HuH-7 (cell line): Measurements from ENCODE around the gene NUP50.

Experiments used
- DNase-seq: peaks from one replicate; pipeline ENCODE4 v3.0.0; 2011; ENCODE audit warnings: low spot score

The NUP50 gene

DNA sequence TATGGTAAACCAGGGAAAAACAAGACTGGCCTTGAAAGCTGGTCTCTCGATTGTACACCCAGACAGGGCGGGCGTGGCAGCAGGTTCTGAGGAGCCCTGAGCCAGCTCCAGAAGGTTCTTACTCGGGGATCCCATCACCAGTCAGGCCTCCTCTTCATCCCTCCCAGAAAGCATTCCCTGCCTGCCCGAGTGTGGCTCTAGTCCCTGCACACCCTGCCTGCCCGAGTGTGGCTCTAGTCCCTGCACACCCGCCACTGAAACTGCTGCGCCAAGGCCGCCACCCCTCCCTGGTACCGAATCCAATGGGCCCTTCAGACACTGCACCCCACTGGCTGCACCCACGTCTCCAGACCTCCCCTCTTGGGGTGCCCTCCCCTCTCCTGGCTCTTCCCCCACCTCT lies 46.9 kb downstream of the NUP50 start:
- DNase-seq: no peak

DNA sequence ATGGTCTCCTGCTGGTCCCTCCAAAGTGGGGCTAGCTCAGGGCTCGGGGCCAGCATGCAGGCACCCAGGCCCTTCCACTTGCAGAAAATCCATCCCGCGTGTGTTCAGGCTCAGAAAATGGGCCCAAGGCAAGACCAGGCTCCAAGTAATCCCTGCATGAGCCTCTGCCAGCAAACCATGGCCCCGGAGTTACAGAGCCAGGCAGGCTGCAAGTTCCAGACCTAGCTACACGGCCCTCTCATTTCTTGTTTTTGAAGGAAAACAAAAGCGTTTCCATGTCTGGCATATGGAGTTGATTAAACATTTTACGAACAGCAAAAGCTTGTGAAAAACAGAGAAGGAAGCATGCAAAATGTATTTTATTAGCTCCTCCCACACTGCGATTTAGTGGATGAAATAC lies 47.3 kb downstream of the NUP50 start:
- no peak for DNase-seq

DNA sequence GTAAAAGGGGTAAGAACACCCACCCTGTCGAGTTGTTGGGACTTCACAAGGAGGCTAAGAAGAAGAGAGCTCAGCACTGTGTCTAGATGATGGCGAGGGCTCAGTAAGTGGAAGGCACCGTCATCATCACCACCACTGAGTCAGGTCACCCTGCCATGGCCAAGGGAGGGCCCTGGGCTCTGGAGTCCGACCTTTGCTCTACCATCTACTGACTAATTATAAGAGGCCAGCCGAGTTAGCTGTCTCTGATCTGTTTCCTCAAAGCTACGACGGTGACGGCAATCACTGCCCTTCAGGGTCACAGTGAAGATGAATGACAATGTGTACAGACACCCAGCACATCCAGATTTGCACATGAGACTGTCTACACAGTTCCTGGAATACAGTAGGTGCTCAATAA lies 47.7 kb downstream of the NUP50 start:
- DNase-seq: no peak

DNA sequence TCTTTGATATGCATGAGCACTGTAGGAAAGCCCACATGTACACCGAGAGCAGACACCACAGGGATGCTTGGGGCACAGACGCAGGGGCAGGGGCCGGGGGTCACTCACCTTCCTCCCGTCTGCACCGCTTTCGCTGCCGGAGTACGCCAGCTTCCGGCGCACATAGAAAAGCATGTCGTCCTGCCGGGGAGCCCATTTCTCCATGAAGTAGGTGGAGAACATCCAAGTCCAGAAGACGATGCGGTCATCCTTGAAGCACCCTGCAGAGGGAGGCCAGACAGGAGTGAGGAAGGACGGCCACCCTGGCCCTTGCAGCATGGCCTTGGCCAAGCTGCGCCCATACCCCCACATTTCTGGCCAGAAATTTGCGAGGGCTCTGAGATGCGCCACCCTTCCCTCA lies 48.1 kb downstream of the NUP50 start:
- DNase-seq: no peak

DNA sequence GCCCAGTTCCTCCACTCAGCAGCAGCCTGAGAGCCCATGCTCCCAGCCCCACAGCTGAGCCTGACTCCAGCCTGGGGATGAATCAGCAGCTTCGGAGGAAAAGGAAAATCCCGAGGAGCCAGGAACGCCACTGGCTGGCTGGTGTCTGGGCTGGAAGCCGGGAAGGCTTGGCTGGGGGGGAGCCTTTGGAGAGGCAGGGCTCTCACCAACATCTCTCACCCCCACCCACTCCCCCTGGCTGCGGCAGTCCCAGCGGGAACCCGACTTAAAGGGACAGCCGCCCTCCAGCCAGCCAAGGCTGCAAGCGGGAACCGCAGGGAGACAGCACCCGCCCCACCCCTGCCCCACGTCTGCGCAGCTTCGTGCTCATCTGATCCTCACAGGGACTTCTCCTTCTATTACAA lies 48.6 kb downstream of the NUP50 start:
- no peak for DNase-seq

DNA sequence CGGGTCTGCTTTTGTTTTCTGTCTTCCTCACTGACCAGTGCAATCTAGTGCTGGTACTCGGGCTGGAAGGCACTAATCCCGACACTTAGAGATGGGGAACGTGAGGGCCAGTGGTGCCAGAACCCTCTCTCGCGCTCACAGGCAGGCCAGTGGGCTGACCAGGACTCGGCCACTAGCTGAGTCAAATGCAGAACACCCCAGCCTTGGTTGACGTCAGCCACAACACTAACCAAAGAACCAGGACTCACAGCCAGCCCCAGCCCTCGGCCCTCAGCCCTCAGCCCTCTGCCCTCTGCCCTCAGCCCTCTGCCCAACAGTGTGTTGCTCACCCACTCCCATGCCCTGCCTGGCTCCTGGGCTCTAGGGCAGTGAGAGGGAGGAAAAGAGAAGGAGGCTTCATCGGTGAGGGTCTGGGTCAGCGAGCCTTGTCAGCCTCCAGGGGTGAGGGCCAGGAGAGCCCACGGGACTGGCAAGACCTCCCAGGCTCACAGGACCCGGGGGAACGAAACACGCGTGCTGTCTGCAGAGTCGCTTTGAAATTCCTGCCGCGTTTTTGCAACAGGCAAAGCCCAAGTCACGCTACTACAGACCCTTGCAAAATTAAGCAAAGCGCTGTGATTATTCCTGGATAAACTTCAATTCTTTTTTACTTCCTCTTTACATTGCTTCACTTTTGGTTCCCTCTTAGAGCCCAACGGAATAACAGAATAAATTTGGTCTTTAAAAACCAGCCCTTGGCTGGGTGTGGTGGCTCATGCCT lies 49.4 kb downstream of the NUP50 start:
- DNase-seq: no peak

DNA sequence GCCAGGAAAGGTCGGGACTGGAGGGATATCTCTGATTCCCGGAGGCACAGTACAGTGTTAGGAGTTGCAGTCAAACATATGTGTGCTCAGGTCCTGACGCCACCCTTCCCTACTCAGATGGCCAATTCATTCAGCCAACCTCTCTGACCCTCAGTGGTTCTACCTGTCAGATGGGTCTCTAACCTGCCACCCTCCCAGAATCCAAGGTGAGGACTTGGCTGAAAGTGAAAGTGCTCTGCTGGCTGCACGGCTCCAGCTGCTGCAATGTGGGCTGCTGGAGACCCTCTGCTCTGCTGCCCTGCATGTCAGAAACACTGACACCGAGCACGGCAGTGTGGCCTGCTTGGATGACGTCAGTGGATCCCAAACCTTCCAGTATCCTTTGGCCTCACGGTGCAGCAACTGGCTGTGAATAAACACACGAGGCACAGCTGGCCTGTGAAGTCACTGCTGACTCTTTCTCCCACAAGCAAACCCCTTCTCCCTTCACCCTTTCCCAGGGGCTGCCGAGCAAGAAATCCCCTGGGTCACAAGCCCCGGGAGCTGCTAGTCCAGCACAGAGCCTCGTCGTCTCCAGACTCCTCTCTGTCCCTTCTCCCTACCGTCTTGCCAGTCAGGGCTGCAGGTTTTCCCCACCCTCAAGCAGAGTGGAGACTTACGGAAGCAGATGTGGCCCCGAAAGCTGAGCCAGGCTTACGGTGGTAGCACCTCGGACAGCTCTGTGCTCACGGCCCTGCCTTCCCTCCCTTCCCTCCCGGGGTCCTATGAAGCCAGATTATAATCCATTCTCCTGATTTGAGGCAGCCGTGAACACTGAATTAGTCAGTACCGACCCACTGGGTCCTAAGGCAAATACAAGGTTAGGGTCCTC lies 52.6 kb downstream of the NUP50 start:
- no peak for DNase-seq

DNA sequence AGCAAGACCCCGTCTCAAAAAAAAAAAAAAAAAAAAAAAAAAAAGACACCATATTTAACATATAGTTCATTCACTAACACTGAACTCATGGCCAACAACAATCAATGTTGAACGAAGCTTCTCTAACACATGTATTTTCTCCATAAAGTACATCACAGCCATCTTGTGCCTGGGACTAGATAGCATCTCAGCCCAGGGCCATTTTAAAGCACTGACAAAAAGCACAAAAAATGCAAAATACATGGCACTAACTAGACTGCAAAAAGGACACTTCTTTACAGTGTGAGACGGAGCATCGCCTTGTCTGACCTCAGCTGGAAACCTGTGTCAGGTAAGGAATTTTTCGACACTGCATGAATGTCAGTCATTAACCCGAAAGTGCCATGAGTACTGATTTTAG lies 53.6 kb downstream of the NUP50 start:
- DNase-seq: no peak

DNA sequence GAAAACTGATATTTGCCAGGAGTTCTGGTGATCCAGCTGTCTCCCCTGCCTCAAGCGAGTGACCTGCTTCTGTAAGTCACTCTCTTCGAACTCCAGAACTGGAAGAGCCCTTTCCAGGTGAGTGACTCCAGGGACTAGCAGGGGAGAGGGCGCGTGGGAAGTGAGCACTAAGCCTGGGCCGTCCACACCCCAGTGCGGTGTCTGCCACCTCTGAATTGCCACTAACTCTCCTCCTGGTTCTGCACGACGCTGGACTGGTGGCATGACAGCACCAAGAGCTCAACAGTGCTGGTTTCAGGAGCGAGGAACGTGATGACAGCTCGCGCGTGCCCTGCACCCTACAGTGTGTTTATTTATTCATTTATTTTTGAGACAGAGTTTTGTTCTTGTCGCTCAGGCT lies 54.1 kb downstream of the NUP50 start:
- no peak for DNase-seq

DNA sequence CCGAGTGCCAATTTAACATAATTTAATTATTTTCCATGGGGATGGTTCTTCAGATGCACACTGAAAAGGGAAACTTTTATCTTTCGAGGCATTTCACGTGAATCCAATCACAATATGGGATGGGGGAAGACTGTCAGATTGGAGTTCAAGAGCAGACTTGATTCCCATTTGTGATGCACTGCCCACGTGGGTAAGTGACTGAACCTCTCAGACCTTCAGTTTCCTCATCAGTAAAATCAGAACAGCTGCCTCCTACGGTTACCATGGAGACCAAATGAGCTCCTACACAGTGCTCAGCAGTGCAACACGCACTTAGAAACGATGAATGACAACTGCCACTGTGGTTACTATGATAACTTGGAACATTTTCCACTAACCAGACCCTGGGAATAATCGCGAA lies 55.3 kb downstream of the NUP50 start:
- DNase-seq: no peak

DNA sequence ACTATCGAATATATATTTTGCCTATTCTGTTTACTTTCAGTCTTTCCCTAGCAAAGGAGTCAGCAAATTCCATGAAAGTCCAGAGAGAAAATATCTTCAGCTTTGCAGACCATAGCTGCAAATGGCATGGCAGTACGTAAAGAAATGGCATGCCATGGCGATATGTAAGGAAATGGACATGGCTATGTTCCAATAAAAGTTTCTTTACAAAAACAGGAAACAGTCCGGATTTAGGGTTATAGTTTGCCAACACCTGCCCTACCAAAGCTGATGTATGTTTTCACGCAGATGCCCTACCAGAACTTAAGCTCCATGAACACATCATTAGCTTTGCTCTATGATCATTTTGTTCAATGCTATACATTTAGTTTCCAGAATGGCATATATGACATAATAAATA lies 57.5 kb downstream of the NUP50 start:
- DNase-seq: no peak

DNA sequence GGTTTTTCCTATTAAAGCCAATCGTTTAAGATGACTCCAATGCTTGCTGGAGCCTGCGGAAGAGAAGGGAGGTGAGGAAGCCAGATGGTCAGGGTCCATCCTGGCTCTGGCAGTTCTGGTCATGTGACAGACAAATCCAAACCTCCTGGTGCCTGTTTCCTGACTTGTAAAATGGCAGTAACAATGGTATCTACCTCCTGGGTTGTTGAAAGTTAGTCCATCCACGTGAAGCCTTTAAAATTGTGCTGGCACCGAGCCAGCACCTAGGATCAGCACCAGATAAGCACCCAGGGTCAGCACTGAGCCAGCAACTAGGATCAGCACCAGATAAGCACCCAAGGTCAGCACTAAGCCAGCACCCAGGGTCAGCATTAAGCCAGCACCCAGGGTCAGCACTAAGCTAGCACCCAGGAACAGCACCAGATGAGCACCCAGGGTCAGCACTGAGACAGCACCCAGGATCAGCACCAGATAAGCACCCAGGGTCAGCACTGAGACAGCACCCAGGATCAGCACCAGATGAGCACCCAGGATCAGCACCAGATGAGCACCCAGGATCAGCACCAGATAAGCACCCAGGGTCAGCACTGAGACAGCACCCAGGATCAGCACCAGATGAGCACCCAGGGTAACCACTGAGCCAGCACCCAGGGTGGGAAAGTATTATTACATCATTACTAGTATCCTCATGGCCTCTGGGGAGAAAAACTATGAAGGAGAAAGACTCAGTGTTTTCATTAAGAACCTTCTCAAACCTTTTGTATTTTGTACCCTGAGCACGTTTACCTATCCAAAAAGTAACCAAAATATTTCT lies 59.8 kb downstream of the NUP50 start:
- no peak for DNase-seq

DNA sequence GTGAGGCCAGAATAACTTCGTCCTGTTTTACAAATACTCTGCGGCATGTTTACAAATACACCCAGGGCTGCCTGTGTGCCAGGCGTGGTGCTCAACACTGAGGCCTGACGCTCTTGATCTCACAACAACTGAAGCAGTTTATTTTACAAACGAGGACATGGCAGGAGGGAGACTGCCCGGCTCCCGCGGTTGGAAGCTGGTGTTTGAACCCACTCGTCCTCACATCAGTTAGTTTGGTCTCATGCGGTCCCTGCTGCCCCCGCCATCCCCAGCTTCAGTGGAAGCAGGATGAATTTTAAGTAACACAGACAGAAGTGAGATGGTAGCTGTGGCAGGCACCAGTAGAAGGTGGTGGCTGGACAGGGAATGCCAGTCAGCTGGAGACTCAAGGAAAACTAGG lies 60.6 kb downstream of the NUP50 start:
- no peak for DNase-seq

DNA sequence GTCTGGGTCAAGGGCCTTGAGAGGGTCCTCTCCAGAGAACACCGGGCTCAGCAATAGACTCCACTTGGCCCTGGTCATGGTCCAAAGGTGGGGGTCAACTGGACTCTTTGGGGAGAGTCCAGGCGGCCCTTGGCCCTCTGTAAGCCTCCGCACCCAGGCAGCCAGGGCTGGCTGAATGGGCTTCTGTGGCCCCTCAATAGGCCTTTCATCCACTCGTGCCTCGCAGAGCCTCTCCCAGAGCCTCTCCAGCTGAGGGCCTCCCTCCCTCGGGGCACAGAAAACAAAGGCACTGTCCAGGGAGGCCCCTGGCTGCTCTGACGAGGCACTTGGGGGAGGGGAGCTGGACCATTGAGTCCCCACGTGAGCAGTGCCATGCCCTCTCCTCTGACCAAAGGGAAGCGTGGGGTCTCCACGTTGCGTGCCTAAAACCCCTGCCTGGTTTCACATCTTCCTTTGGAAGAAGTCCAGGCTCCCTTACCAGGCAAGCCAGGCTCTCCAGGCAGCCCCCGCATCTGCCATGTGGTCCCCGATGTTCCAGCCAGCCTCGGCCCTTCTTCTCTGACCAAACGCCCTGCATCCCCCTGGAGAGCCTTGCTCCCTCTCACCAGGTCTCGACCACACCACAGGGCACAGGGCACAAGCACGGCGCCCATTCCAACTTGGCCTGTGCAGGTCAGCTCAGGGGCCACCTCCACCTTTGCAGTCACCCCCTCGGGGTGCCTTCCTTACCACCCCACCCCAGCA lies 61.4 kb downstream of the NUP50 start:
- no peak for DNase-seq

DNA sequence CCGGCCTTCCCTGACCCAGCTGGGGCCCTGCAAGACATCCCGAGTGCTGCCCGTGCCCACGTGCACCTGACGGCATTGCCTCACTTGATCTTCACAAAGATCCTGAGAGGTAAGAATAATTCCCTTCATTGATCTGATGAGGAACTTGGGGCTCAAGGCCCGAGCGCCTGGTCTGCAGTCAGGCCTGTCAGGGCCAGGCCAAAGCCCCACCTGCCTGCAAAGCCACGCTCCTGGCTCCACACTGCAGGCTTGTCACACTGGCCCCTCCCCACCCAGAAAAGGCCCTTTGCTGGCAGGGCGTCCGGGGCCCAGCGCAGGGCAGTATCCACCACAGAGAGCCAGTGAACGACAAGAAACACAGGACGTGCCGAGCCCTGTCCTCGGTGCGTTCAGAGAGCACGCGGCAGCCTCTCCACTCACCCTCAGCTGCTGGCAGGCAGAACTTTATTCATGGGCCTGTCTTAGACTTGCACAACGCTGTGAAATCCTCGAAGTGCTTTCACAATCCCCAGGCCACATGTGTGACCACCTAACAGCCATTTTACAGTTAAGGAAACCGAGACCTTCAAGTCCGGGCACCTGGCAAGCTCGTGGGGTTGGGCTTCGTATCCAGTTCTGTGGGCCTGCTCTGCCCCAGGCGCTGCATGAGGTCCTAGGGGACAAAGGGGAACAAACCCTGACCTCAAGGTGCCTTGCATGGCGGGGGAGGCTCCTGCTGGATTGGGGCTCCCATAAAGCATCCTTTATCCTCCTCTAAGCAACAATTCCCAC lies 62.2 kb downstream of the NUP50 start:
- no peak for DNase-seq

DNA sequence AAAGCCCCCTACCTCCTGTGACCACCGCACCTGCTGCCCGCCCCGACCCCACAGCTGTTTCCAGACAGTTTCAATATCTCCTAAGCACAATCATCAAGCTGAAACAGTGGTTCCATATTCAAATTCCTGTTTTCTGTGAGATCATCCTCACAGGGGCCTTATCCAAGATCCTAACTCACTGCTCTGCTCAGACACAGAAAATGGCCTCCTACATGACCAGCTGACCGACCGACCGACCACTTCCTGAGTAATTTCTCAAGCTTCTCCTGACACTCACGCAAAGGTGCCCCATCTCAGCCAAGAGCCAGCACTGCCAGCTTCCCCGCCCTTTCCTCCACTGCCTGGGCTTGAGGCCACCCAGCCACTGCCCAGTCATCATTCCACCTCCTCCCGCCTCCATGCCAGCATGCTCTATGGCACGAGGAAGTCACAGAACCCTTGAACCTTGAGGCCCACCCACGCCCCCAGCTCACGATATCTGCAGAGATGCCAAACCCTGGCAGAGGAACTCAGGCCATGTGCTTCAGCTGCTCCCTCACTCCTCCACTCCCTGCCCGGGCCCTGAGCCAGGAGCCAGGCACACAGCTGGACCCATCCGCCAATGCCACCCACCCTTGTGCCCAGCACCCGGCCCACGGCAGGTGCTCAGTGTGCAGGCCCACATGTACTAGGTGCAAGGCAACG lies 62.9 kb downstream of the NUP50 start:
- DNase-seq: no peak

DNA sequence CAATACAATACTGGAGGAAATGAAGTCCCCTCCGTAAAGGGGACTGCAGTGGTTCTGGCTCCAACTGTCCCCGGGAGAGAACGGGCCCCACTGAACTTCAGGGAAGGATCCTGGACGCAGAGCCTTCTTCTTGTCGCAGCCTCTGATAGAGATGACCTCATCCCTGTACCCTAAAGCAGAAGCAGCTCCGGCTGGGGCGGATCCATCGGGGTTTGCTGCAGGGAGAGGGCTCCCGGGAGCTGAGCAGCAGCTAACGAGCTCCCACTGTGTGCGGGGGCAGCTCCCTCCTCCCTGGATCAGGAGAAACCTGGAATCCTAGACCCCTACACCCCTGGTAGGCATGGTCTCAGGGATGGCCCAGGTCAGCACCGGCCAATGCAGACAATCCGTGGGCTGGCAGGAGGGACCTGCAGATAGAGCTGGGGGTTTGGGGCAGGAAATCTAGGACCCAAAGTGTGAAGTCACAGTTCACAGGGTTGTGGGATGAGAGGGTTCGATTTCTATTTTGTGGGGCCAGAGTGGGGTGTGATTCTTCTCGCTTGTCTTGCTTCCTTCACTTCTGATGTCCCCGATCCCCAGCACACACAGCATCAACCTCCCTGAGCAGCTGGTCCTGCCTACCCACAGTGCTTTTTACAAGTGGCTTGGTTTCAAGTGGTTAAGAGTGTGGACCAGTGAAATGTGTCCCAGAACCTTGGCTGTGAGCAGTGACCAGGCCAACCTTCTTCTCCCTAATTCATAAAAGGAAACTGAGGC lies 64.1 kb downstream of the NUP50 start:
- no peak for DNase-seq

DNA sequence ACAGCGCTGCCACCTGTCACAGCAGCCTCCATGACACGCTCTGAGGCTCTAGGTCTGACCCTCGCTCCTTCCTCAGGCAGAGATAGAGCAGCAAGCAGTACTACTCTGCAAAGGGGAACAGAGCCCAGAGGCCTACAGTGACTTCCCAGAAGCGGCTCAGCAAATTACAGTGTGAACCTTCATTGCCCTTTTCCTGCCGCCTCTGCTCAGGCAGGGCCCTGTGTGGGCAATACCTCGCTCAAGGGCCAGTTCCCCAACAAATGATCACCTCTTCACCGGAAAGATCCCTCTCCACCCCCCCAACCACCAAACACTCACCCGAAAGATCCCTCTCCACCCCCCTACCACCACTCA lies 64.7 kb downstream of the NUP50 start:
- DNase-seq: no peak

DNA sequence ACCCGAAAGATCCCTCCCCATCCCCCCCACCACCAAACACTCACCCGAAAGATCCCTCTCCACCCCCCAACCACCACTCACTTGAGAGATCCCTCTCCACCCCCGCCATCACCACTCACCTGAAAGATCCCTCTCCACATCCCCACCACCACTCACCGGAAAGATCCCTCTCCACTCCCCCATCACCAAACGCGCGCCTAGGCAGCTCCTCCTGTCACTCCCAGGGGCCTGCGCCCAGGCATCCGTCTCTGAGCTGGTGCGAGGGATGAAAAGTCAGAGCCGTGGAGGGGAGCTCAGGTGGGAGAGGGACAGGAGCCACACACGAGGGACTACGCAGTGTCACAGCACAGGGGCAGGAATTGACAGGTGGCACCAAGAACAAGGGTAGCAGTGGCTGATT lies 65.5 kb downstream of the NUP50 start:
- no peak for DNase-seq
